Tibial nerve (tissue), 4 donors: Measurements from ENCODE around the gene COL9A3. TPM values are rescaled to one million over a fixed set of nuclear protein-coding genes. Genes with fewer than 3 reads are reported as not detected.

ENCODE experiments used
- DNase-seq, 2 donors: peaks; one replicate each; pipeline ENCODE4 v3.0.0-alpha.2; 2019; ENCODE audit warnings: low spot score in 2 of 2
- H3K27ac ChIP-seq, 4 donors: fragments of 200-600 bp; sonication (generic) in 3 of 4; one replicate each; pipeline ENCODE4 v1.5.1; 2017 to 2019; ENCODE audit warnings: mild to moderate bottlenecking in 1 of 4
- H3K27me3 ChIP-seq, 2 donors: fragments of 200-600 bp; sonication (generic) in 1 of 2; one replicate each; pipeline versions ENCODE4 v1.5.1 to v1.6.0; 2017 to 2019
- H3K36me3 ChIP-seq, 3 donors: fragments of 200-600 bp; sonication (generic); one replicate each; pipeline ENCODE4 v1.5.1; 2018 to 2019
- H3K4me1 ChIP-seq, 4 donors: fragments of 200-600 bp; sonication (generic) in 3 of 4; one replicate each; pipeline ENCODE4 v1.5.1; 2017 to 2019
- H3K4me3 ChIP-seq, 4 donors: fragments of 200-600 bp; sonication (generic) in 3 of 4; one replicate each; pipeline ENCODE4 v1.5.1; 2017 to 2019; ENCODE audit warnings: mild to moderate bottlenecking in 1 of 4, moderate library complexity in 1 of 4
- H3K9me3 ChIP-seq, 4 donors: fragments of 200-600 bp; sonication (generic) in 3 of 4; one replicate each; pipeline ENCODE4 v1.5.1; 2017 to 2019
- CTCF ChIP-seq, 5 experiments: fragments of 200-600 bp in 3 of 5; fragments of 450-650 bp in 2 of 5; sonication (generic) in 3 of 5; IDR thresholded peaks; one replicate each; pipeline ENCODE4 v1.5.1; 2016 to 2019; ENCODE audit warnings: antibody characterized with exemption in 5 of 5, mild to moderate bottlenecking in 3 of 5, moderate library complexity in 2 of 5
- EP300 ChIP-seq, 2 donors: sonication (generic); formaldehyde crosslinking; IDR thresholded peaks; one replicate each; pipeline ENCODE4 v1.6.1; 2017; ENCODE audit warnings: antibody characterized with exemption in 2 of 2, mild to moderate bottlenecking in 1 of 2
- POLR2A ChIP-seq, 2 donors: fragments of 450-650 bp; IDR thresholded peaks; one replicate each; pipeline ENCODE4 v1.6.1; 2017; ENCODE audit warnings: antibody characterized with exemption in 2 of 2, mild to moderate bottlenecking in 2 of 2, moderate library complexity in 2 of 2
- WGBS, 2 donors: methylation state at CpG; one replicate each; pipeline ENCODE4 v1.1.5; 2018; 5-methylcytosine and 5-hydroxymethylcytosine counted together
- total RNA-seq, 4 donors: library from RNA; depleted of rRNA; stranded (reverse); fragments of >200 nt; gene quantifications; one replicate each; pipeline ENCODE4 v1.1.0, GENCODE V29; 2016

The COL9A3 gene
- total RNA-seq, 4 donors from 2014 or later = 51.3 to 81.2 (median 63.5) TPM

- H3K27me3 ChIP-seq = no peaks in the 10 kb centered on the region
- no peak for TF ChIP-seq EP300 (IDR thresholded peaks at IDR 0.05)
- TF ChIP-seq CTCF (IDR thresholded peaks at IDR 0.05) = no peak
- TF ChIP-seq POLR2A (IDR thresholded peaks at IDR 0.05) = no peak
- no peaks in the 10 kb centered on the region for H3K9me3 ChIP-seq
- 81 to 85% methylated on average over 22 to 24 of the region's 24 CpGs for WGBS, 2 donors
- no peak for DNase-seq
- peaks cover 0 to 57% (median 0%) of the 10 kb centered on the region in 3 donors for H3K36me3 ChIP-seq
- peaks cover 0 to 33% (median 18%) of the 10 kb centered on the region in 4 donors for H3K4me1 ChIP-seq
- H3K27ac ChIP-seq = peak overlapping the region in 2 of 4 donors; percentile 78 to 87
- no peak overlapping the region for H3K4me3 ChIP-seq
Observed at GRCh38 chr20:62826646-62827310, 9.9 kb downstream of the COL9A3 start.

GRCh38 chr20:62827311-62828038 lies 10.6 kb downstream of the COL9A3 start:
- Histone ChIP-seq H3K27me3 (no peaks in the 10 kb centered on the region), H3K36me3 (peaks cover 0 to 55% (median 0%) of the 10 kb centered on the region in 3 donors), H3K27ac (peak overlapping the region in 2 of 4 donors; percentile 78 to 87), H3K4me3 (no peak overlapping the region), H3K9me3 (no peaks in the 10 kb centered on the region), H3K4me1 (peaks cover 0 to 40% (median 25%) of the 10 kb centered on the region in 4 donors)
- DNase-seq = no peak
- 62 to 69% methylated on average over 9 to 27 of the region's 29 CpGs for WGBS, 2 donors
- TF ChIP-seq POLR2A (IDR thresholded peaks at IDR 0.05) (no peak), CTCF (IDR thresholded peaks at IDR 0.05) (no peak)

- H3K9me3 ChIP-seq = no peaks in the 10 kb centered on the region
- TF ChIP-seq CTCF (IDR thresholded peaks at IDR 0.05) (no peak), POLR2A (IDR thresholded peaks at IDR 0.05) (no peak), EP300 (IDR thresholded peaks at IDR 0.05) (no peak)
- no peaks in the 10 kb centered on the region for H3K27me3 ChIP-seq
- 86 to 92% methylated on average over 9 of the region's 9 CpGs for WGBS, 2 donors
- H3K27ac ChIP-seq = peak overlapping the region in 1 of 4 donors; percentile 43
- peaks cover 0 to 46% (median 31%) of the 10 kb centered on the region in 4 donors for H3K4me1 ChIP-seq
- no peak for DNase-seq
- H3K4me3 ChIP-seq = no peak overlapping the region
- peaks cover 0 to 49% (median 0%) of the 10 kb centered on the region in 3 donors for H3K36me3 ChIP-seq
Observed at GRCh38 chr20:62828051-62828450, 11.2 kb downstream of the COL9A3 start.

GRCh38 chr20:62828511-62829230 lies 11.8 kb downstream of the COL9A3 start:
- peak overlapping the region in 1 of 4 donors; percentile 43 for H3K27ac ChIP-seq
- H3K9me3 ChIP-seq = no peaks in the 10 kb centered on the region
- H3K4me1 ChIP-seq = peaks cover 0 to 51% (median 31%) of the 10 kb centered on the region in 4 donors
- H3K4me3 ChIP-seq = no peak overlapping the region
- TF ChIP-seq CTCF (IDR thresholded peaks at IDR 0.05) (no peak), POLR2A (IDR thresholded peaks at IDR 0.05) (no peak), EP300 (IDR thresholded peaks at IDR 0.05) (no peak)
- 85 to 86% methylated on average over 26 to 29 of the region's 29 CpGs for WGBS, 2 donors
- H3K27me3 ChIP-seq = no peaks in the 10 kb centered on the region
- peaks cover 0 to 49% (median 0%) of the 10 kb centered on the region in 3 donors for H3K36me3 ChIP-seq
- no peak for DNase-seq
